Hepatocyte (in vitro differentiated cells): Measurements from ENCODE around the gene HLA-F.

Experiments used
- EZH2 ChIP-seq: fragments of 200-600 bp; sonication (generic); IDR thresholded peaks from 2 replicates; pipeline ENCODE4 v1.6.1; 2016; ENCODE audit warnings: antibody characterized with exemption, mild to moderate bottlenecking, borderline replicate concordance
- TF ChIP-seq, protein P1 (sequence below): fragments of 200-600 bp; sonication (generic); IDR thresholded peaks from 2 replicates; pipeline ENCODE4 v1.5.1; 2016; ENCODE audit warnings: antibody characterized with exemption, mild to moderate bottlenecking; ENCODE audit not compliant: poor library complexity

DNA sequence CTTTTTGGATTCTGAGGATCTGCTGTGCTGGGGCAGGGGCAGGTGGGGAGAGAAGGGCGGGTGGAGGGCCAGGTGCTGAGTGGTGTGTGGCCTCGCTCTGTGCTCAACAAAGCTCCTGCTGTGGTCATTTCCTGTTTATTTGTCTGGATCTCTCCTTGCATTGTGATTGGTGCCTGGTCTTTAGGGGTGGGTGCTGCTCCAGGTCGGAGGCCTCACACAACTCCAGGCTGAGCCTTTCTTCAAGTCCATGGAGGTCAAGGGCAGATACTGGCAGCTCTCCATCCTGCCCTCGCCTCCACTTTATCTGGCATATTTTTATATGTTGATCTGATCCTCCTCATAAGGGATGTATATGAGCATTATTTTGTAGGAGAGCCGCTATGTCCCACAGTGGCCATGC is 36.2 kb downstream of the HLA-F start:
- TF ChIP-seq, protein P1, sequence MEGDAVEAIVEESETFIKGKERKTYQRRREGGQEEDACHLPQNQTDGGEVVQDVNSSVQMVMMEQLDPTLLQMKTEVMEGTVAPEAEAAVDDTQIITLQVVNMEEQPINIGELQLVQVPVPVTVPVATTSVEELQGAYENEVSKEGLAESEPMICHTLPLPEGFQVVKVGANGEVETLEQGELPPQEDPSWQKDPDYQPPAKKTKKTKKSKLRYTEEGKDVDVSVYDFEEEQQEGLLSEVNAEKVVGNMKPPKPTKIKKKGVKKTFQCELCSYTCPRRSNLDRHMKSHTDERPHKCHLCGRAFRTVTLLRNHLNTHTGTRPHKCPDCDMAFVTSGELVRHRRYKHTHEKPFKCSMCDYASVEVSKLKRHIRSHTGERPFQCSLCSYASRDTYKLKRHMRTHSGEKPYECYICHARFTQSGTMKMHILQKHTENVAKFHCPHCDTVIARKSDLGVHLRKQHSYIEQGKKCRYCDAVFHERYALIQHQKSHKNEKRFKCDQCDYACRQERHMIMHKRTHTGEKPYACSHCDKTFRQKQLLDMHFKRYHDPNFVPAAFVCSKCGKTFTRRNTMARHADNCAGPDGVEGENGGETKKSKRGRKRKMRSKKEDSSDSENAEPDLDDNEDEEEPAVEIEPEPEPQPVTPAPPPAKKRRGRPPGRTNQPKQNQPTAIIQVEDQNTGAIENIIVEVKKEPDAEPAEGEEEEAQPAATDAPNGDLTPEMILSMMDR = no peak
- no peak for TF ChIP-seq EZH2
